ENCODE data around the gene IGF2.
"Not testable (repeated sequence)": the region's sequence is repeated elsewhere in the genome, so short reads cannot be mapped to it uniquely, and the experiment has no call there.

The IGF2 gene

DNA sequence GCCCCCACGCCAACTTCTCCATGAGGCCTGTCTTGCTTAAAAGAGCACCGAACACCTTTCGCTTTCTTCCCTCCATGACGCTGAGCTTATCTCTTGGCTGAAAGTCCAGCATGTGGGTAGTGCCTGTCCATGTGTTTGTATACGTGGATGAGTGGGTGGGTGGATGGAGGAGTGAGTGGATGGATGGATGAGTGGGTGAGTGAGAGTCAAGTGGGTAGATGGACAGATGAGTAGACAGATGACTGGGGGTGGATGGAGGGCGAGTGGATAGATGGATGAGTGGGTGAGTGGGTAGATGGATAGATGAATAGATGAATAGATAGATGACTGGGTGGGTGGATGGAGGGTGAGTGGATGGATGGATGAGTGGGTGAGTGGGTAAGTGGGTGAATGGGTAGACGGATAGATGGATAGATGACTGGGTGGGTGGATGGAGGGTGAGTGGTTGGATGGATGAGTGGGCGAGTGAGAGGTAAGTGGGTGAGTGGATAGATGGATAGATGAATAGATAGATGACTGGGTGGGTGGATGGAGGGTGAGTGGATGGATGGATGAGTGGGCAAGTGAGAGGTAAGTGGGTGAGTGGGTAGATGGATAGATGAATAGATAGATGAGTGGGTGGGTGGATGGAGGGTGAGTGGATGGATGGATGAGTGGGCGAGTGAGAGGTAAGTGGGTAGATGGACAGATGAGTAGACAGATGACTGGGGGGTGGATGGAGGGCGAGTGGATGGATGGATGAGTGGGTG is 14.3 kb downstream of the IGF2 start:
- DNase-seq (ENCODE audit: low read depth in 2 of 2, low spot score in 1 of 2): not testable (repeated sequence)

DNA sequence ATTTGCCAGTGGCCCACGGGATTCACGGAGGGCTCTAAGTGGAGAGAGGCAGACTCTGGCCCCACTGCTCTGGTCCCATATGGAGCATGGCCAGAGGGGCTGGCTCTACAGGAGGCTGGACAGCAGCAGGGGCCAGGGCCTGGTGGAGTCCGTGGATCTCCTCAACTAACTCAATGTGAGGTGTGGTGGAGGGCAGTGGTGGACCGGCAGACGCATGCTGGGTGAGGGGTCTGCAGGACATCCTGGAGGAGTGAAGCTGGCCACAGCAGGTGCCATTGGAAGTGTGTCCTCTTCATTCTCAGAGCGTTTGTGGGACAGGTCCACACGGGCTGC is 15.6 kb downstream of the IGF2 start:
- no peak for DNase-seq (ENCODE audit: low read depth in 2 of 2, low spot score in 1 of 2)

DNA sequence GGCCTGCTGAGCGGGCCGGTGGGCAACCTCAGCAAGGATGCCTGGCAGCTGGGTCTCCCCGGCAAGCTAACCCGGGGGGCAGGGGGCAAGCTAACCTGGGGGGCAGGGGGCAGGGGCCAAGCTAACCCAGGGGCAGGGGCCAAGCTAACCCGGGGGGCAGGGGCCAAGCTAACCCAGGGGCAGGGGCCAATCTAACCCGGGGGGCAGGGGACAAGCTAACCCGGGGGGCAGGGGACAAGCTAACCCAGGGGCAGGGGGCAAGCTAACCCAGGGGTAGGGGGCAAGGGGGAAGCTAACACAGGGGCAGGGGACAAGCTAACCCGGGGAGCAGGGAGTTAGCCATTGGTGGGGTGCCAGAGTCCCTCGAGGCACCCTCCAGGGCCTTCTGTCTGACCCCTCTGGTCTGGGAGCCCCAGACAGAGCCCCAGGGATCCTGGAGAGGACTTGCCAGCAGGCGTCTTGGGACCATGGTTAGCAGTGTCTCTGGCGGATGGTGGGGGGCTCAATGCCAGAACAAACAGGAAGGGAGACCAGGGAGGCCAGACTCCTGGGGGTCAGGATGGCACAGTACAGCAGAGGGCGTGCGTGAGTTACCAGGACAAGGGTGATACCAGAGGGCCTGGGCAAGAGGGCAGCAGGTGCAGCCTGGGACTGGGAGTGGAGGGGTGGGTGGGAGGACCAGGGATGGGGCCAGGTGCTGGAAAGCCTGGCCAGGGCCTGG is 16.1 kb downstream of the IGF2 start:
- no peak for DNase-seq (ENCODE audit: low read depth in 2 of 2, low spot score in 1 of 2)

DNA sequence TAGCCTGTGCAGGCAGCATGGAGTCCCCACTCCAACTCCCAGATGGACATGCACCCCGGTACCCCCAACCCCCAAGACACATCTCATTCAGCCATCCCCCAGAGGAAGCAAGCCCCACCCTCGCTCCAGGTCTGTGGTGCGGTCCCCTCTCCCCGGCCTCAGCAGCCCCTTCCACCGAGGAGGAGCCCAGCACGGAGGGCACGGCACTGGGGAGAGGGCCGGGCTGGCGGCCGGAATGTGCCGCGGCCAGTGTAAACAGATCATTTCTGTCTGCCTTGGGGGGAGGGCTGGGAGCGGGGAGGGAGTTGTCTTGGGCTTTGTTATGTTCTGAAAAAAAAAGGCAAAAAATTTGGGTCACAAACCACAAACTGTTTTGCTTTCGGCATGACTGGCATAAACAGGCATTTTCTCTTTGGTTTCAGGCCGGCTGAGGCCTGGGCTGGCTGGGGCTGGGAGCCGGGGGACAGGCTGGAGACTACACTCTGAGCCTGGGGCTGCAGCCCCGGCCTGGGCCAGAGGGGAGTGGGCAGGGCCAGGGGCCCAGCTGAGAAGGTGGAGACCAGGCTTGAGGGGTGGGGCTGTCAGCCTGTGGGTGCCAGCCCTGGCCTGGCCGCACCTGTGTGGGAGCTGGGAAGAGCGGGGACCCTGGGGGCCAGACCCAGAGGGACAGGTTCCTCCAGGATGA is 16.8 kb downstream of the IGF2 start:
- no peak for DNase-seq (ENCODE audit: low read depth in 2 of 2, low spot score in 1 of 2)

DNA sequence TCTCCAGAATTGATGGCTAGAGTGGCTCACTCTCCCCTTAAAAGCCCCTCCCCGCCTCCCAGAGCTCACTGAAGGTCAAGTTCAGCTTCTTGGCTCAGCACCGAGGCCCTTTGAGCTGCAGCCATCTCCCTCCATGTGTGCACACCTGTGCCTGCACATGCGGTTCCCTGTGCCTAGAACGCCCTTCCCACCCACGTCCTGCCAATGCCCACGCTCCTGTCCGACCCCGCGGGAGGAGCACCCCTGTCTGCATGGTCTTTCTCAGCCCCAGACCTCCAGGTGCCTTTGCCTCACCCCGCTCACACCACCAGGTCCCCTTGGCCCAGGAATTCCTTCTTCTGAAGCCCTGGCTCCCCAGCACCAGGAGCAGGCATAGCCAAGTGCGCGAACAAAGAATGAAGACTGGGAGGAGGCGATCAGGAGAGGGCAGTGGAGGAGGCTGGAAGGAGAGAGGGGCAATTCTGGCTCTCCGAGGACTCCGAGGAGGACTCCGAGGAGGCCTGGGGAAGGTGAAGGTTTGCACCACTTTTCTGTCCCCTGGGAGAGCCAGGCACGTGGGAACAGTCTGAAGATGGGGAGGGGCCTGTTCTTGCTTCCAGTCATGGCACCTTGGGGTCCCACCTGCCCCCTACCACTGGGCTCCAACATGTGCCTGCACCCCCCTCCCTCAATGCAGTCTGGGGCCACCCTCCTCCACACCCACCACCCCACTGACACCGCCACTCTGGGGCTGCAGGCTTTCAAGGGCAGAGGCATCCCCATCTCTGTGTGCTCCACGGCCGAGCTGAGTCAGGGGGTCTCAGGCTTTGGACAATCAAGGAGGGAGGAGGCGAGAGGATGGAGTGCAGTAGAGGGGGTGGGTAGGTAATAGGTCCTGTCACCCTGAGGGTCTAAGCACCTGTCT is 17.7 kb downstream of the IGF2 start:
- DNase-seq (ENCODE audit: low read depth in 2 of 2, low spot score in 1 of 2): no peak

DNA sequence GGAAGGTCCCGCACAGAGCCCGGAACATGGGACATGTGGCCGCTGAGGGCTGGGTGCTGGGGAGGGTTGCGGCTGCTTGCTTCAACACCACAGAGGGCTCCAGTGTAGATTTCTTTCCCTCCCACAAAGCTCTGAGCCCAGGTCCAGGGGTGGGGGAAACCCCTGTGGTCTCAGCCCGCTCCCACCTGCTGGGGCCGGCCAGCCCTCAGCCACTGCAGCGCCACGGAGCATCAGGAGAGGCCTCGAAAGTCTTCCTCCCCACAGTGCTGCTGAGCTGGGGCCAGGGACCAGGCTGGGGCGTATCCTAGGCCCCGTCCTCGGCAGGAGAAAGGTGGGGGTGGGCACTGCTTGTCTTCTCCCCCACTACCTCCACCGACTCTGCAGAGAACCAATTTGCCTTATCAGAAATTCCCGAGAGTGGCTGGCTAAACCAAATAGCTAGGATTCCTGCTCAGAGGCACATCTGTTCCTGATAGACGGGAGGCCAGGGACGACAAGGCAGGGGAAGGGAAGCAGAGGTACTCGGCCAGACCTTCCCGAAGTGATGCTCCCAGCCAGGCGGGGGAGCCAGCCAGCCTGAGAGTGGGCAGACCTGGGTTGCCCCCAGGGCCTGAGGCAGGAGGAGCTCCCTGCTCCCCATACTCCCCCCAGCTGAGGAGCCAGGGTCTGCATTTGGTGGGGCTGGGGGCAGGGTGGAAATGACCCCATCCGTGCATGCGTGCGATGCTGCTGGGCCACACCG is 18.7 kb downstream of the IGF2 start:
- DNase-seq (ENCODE audit: low read depth in 2 of 2, low spot score in 1 of 2): no peak

DNA sequence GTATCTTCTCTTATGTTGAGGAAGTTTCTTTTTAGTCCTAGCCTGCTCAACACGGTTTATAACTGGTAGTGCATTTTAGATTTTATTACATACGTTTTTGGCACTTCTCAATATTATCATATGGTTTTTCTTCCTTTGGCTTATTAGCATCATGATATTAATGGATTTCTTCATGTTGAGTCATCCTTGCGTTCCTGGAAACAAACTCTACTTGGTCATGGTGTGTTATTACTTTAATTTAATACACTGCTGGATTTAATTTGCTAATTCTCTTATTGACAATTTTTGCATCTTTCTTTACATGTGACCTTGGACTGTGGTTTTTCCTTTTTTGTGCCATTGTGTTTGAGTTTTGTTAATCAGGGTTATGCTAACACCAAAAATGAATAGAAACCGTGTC is 20.5 kb downstream of the IGF2 start:
- DNase-seq (ENCODE audit: low read depth in 2 of 2, low spot score in 1 of 2): no peak

DNA sequence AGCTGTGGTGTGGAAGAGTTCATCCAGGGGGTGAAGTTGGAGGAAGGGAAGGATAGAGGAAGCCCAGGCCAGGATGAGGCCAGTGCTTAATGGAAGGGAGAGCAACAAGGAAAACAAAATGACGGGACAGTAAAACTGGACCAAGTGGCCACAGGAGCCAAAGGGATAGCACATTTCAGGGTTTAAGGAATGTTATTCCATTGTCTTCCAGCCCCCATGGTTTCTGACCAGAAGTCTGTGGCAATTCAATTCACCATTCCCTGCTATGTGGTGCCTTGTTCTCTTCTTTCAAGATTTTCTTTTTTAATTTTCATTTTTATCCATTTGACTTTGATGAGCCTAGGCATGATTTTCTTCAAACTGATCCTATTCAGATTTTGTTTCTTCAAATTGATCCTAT is 22.5 kb downstream of the IGF2 start:
- no peak for DNase-seq (ENCODE audit: low read depth in 2 of 2, low spot score in 1 of 2)

DNA sequence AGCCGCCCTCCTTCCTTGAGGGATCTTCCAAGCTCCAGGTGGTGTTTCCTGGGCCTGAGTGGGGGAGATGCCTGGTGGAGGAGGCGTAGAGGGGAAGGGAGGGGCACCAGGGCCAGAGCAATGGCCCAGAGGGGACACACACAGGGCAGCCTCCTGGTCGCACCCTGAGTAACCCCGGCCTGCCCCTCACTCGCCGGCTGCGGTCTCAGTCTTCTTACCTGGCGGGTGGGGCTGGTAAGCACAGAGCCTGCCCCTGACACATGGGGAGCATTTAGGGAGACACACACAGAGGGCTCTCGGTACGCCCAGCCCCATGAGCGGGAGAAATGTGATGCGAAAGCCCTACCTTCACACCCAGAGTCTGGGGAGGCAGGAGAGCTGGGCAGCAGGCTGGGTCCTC is 23.9 kb downstream of the IGF2 start:
- no peak for DNase-seq (ENCODE audit: low read depth in 2 of 2, low spot score in 1 of 2)

DNA sequence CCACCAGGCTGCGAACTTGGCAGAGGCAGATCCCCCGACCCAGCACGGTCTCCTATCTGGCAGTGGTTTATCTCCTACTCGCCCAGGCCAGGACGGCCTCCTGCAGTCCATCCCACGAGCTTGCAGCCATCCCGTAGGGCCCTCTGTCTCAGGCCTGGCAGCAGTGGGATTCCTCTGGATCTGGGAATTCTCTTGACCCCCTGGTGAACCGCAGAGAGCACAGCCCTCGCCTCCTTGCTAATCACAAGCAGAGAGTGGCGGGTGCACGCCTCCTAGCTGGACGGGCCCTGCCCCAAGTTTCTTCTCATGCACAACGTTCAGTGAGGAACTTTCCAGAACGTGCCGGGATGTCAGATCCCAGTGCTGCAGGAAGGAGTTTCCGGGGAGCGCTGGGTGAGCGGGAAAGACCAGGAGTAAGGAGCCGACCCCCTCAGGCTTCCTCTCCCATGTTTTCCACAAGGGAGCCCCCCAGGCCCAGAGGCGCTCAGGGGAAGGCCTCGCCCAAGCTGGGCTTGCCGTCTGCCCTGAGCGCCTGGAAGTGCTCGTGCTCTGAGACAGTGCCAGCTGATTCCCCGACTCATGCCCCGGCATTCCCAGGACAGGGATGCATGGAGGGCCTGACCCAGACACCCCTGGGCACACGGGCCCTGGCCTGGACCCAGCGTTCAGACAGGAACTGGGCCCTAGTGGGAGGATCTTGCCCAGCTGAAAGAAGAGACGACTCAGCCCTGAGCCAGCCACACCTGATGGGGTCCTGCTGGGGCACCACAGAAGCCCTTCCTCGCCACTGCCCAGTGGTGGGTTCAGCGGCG is 24.6 kb downstream of the IGF2 start:
- no peak for DNase-seq (ENCODE audit: low read depth in 2 of 2, low spot score in 1 of 2)

DNA sequence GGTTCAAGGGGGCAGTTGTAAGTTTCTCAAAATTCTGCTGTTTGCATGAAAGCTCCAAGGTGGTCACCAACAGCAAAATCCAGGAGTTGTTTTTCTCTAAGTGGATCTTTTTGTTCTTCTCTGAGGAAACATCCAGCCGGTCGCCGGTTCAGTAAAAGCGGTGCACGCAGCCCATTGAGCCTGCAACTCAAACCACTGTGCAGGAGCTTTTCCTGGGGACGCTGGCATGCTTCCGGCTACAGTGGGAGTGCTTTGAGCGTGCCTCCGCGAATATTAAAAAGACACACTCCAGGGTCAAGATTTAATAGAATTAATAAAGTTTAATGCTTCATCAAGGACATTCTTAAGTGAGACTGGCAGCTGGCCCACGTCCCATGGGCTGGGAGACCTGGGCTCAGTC is 25.4 kb downstream of the IGF2 start:
- DNase-seq (ENCODE audit: low read depth in 2 of 2, low spot score in 1 of 2): no peak

DNA sequence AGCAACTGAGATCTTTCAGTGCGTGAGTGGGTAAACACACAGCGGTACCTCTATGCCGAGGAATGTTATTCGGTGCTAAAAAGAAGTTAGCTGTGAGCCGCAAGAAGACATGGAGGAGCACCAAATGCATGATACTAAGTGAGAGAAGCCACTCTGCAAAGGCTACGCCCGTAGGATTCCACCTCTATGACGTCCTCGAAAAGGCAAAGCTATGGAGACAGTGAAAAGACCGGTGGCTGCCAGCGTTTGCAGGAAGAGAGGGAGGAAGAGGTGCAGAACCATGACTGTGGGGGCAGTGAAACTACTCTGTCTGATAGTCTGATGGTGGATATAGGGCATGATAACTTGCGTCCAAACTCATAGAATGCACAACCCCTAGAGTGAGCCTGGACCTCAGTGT is 28.7 kb downstream of the IGF2 start:
- no peak for DNase-seq (ENCODE audit: low read depth in 2 of 2, low spot score in 1 of 2)

DNA sequence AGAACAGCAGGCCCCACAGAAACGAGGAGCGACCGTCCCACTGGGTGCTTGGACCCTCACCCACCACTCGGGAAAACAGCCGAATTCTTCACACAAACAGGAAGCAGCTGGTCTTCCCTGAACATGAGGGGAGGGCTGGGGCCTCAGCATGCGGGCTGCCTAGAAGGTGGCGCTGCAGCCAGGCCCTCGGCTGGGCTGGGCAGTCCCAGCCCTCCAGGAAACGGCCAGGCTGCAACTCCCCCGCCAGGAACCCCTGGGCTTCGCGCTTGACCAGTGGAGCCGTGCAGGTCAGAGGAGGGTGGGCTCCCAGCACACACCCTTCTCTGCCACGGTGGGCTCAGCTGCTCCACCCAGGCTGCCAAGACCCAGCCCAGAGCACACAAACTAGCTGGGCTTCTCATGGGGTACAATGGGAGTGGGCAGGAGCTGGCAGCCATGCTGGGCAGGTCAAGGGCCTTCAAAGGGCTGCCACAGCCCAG is 29.6 kb downstream of the IGF2 start:
- no peak for DNase-seq (ENCODE audit: low read depth in 2 of 2, low spot score in 1 of 2)

DNA sequence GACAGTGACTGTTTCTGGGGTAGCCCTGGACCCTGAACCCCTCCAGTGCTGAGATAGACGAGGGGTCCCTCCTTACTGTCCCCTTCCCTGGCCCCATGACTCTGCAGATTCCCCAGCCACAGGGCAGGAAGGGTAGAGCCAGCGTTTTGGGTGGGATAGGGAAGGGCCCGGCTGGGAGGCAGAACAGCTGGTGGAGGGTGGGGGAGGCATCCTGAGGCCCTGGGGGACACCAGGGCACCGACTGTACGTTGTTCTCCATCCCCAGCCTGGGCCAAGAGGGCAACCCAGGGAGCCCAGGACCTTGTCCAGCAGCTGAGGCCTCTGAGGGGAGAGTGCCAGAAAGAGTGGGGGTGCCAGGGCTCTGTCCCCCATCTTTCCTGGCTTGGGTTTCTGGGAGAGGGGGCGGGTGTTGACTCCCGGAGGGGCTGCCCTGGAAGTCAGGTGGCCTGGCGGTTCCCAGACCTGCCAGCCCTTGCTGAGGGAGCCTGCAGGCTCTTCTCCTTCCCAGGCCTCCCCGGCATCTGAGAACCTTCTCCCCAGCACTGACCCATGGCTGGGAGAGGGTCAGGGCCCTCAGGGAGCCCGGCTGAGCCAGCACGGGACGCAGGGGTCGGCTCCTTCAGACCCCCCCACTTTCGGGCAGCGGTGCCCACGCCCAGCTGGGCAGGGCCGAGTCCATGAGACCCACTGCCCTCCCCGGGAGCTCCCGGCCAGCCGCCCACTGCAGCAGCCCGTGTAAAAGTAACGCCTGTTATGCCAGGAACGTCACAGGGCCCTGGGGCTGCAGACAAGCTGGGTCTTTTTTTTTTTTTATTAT is 30.3 kb downstream of the IGF2 start:
- DNase-seq (ENCODE audit: low read depth in 2 of 2, low spot score in 1 of 2): no peak

DNA sequence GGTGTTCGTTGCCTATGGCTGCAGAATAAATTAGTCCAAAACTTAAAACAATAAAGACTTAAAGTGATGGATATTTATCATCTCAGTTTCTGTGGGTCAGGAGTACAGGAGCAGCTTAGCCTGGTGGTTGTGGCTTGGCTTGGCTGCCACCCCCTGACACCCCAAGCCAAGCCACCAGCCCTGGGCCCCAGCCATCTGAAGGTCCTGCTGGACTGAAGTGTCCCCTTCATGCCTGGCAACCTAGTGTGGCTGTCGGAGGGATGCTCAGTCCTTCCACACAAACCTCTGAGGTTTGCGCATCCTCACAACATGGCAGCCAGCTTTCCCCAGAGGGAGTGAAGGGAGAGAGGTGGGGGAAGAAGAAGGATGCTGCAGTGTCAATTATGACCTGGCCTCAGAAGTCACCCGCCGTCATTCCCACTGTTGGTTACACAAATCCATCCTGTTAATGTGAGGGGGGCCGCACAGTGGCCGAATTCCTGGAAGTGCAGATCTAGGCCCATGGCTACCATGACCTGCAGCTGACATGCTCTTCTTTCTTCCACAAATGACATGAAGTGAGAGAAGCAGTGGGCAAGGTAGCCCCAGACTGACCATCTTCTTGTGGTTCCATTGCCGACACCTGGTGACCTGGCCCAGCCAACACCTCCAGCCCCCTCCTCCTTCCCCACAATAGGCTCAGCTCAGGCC is 31.1 kb downstream of the IGF2 start:
- DNase-seq (ENCODE audit: low read depth in 2 of 2, low spot score in 1 of 2): no peak

DNA sequence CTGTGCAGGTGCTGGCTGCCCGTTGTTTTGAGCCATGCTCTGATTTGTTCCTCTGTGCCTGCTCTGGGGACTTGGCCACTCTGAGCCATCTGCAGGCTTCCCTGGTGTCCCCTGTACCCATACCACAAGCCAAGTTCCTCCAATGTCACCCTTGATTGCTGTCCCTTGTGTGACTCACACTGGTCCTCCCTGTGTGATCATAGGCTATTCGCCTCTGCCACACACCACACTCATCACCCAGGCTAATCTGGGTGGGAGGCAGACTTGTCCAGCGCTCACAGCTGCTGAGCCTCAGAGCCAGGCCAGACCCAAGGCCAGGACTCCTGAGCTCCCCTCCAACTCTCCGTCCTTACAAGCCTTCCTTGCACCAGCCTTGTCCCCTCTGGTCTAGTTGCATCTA is 31.7 kb downstream of the IGF2 start:
- no peak for DNase-seq (ENCODE audit: low read depth in 2 of 2, low spot score in 1 of 2)

DNA sequence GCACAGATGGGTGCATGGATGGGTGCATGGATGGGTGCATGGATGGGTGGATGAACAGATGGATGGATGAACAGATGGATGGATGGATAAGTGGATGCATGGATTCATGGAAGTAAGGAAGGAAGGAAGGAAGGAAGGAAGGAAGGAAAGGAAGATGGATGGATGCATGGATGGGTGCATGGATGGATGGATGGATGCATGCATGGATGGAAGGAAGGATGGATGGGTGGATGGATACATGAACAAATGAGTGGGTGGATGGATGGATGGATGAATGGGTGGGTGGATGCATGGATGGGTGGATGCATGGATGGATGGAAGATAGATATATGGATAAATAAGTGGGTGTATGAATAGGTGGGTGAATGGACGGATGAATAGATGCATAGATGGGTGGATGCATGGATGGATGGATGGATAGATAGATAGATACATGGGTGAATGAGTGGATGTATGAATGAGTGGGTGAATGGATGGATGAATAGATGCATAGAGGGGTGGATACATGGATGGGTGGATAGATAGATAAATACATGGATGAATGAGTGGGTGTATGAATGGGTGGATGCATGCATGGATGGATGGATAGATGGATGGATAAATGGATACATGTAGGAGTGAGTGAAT is 32.5 kb downstream of the IGF2 start:
- no peak for DNase-seq (ENCODE audit: low read depth in 2 of 2, low spot score in 1 of 2)

DNA sequence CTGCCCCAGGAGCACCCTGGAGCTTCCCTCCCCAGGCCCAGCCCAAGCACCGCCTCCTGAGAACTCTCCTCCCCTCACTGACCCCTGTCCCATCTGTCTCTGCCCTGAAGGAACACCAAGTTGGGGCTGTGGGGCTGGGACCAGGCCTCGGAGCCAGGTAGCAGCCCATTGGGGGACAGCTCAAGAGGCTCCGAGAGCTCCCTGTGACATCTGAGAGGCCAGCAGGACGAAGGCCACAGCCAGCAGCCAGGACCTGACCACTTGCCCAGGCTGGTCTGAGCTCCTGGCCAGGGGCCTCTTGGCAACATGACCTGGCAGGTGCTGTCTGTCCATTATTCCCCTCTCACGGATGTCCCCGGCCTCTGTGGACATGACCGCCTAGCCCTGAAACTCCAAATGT is 33.7 kb downstream of the IGF2 start:
- no peak for DNase-seq (ENCODE audit: low read depth in 2 of 2, low spot score in 1 of 2)
